OCI-LY7 (cell line): ENCODE measurements around the gene TMTC2.

Source experiments
- CTCF ChIP-seq: fragments of 200-600 bp; sonication (generic); conservative IDR thresholded peaks from 2 replicates; pipeline ENCODE4 v1.5.1; 2014; ENCODE audit warnings: mild to moderate bottlenecking, antibody characterized with exemption, low read length, moderate library complexity, mixed read lengths
- EZH2phosphoT487 ChIP-seq: fragments of 200-600 bp; sonication (generic); IDR thresholded peaks from 2 replicates; pipeline ENCODE4 v1.6.1; 2018; ENCODE audit warnings: low read depth, borderline replicate concordance, mild to moderate bottlenecking, mixed run types, antibody characterized with exemption, low read length, moderate library complexity, mixed read lengths

DNA sequence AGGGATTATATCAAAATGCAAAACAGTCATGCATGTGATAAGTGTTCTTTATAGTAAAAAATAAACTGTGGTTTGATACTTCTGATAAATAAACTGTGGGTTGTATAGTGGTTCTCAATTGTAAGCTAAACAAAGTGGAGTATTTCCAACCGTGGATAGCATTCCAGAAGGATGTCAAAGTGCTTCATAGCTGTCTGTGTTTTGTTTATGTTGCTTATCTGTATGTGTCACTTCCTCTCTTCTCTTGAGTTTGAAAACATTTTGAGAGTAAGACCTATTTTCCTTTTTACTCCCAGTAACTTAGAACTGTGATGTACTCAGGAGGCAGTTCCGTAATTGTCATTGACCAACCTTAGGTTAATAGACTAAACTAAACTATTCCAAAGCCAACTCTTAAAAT is 415.8 kb downstream of the TMTC2 start:
- no peak for TF ChIP-seq CTCF
- no peak for TF ChIP-seq EZH2phosphoT487
